HG02798 (cell line): ENCODE results near the gene XYLT1.
"Not testable (repeated sequence)": the region's sequence is repeated elsewhere in the genome, so short reads cannot be mapped to it uniquely, and the experiment has no call there.

ENCODE experiments used
- ATAC-seq: cut with Tn5 transposase; IDR thresholded peaks from one replicate; pipeline ENCODE4 v1.9.1; 2021; ENCODE audit warnings: mild to moderate bottlenecking; ENCODE audit not compliant: unreplicated experiment, poor library complexity

Gene XYLT1

DNA sequence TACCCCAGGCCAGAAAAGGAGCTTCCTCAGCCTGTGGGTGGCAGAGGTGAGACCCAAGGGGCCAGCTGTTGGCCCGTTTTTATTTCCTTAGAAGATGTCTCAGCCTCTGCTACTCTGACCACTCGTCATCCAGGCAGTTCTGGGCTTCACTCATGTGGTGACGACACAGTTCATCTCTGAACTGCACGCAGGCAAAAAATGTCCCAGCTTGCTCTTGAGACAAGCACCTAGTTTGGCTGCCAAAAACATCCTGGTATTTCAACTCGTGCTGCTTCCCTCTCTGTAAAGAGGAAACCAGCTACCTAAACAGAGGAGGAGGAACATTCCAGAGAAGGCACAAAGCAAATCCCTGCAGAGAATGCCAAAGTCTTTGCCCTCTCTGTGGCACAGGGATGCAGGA, 125.7 kb downstream of the XYLT1 start:
- no peak for ATAC-seq

DNA sequence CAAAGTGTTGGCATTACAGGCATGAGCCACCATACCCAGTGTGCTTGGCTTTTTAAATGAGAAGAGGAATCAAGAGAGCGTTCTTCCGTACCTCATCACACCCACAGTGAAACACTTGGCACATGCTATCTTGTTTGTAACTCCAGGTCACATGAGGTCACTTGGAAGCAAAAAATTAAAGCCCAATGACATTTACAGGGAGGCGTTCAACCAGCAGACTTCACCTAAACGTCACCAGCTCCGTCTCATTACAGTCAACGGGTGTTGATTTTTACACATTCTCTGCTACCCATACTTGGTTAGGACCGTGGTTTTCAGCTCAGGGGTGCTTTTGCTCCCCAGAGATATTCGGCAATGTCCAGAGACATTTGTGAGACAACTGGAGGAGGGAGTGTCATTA, 127.0 kb downstream of the XYLT1 start:
- ATAC-seq = no peak

DNA sequence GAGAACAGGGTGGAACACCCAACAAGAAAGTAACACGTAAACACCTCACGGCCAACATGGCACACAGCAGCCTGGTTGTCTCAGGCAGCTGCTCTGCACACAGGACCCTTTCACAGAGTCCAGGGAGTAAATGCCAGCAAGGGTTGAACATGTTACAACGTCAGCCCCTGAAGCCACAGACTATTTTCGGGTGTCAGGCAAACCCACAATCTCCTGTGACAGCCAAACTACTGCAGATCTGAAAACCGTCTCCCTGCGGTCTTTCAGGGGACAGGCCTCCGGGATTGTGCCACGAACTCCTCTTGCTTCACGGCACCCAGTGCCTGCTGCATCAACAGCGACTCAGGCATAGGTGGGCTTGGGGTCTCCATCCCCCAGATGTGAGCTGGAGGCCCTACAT, 127.7 kb downstream of the XYLT1 start:
- no peak for ATAC-seq

DNA sequence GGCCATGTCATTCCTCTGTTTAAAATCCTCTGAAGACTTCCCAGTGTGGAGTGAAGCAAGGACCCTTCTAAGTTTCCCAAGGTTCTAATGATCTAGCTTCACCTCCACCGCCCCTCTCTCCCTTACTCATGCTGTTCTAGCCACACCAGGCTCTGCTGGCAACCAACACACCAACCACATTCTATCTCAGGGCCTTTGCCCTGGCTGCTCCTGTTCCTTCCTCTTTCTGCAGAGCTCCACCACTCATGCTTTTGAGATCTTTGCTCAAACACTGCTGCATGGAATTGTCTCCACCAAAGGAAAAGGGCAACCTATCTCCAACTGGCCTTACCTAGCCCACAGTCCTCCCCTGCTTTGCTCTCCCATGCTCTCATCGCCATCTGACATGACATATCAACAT, 128.7 kb downstream of the XYLT1 start:
- no peak for ATAC-seq

DNA sequence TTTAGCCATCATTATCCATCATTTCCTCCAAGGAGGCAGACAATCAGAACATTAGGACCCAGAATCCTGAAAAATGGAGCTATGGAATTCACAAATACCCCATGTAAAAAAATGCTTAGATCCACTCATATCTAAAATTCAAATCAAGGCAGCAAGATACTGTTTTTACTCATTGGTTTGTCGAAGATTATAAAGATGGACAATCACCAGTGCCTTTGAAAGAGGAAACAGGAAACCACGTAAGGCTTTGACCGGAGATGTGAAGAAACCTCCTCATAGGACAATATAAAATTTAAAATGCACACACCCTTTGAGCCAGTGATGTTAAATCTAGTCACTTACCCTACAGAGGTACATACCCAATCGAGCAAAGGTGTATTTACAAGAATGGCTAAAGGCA, 130.0 kb downstream of the XYLT1 start:
- ATAC-seq = no peak

DNA sequence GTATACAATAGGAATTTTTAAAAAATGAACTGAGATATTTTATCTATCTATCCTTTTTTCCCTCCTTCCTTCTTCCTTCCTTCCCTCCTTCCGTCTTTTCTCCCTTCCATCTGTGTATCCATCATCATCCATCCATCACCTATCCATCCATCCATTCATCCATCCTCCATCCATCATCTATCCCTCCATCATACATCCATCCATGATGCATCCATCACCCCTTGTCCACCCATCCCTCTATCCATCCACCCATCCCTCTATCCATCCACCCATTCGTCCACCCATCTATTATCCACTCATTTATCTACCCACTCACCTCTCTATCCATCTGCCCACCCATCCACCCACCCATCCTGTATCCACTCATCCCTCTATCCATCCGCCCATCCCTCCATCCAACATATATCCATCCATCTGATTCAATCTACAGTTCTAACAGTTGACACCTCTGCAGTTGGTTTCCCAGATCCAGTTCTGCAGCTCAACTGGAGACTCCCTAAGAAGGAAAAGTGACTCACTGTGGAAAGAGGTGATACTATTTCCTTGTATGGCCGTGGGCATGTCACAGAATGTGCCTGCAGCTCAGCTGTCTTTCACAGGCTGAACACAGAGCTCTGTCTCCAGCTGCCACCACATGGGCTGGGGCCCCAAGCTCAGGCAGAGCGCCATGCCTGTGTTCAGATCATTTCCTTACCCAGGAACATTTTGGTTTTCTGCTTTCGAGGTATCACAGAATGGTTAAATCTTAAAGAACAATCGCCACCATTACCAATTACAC, 130.8 kb downstream of the XYLT1 start:
- no peak for ATAC-seq

DNA sequence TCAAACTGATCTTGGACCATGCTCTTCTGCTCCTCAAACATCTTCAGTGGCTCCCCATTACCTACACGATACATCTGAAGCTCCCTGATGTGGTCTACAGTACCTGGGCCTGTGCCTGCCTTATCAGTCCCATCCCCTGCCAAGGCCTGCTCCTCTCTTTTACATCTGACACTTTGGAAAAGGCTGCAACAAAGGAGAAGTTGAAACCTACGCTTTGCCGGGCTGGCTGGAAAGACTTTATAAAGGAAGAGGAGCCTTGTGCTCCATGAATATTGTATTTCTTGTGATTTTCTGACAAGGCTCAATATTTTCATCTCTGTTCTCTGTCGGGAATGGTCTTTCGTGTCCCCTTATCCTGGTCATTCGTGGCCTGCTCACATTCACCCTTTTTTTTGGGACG, 132.5 kb downstream of the XYLT1 start:
- no peak for ATAC-seq

DNA sequence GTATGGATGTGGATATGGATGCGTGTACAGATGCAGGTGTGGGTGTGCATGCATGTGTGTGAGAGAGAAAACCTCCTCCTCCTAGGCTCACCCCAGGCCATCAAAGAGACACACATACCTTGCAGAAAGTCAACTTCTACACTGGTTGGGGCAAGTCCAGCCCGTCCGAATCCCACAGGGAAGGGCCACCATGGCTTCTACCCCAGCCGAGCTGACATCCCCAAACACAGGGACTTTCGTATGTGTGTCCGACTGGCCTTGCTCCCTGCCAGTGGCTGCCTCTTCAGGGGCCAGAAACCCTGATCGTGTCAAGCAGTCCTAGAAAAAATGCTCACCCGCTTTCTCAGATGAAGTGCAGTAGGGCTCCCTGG, 134.2 kb downstream of the XYLT1 start:
- ATAC-seq = no peak

DNA sequence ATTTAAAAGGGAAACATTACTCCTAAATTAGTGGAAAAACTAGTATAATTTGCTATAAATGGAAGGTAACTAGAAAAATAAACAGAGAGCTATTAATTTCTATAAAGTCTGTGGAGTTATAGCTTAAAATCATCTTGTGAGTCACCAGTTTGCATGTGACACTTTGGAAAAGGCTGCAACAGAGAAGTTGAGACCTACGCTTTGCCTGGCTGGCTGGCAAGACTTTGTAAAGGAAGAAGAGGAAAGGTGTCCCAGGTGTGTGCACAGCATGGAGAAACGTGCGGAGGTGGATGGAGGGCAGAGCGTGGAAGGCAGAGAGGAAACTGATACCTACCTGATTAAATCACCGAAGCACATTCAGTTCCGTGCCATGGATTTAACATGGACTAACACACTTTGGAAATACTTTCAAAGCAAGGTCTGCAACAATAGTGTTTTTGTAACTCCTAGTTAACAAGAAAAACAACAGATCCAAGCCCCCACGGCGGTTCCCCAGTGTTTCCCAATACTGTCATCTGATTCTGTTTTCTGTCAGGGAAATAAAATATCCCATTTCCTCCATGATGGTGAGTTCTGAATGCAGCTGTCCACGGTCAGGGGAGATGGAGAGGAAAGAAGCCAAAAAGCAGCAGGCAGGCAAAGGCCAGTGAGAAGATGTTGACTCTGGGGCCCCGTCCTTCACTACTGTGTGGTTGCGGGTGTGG, 134.8 kb downstream of the XYLT1 start:
- no peak for ATAC-seq

DNA sequence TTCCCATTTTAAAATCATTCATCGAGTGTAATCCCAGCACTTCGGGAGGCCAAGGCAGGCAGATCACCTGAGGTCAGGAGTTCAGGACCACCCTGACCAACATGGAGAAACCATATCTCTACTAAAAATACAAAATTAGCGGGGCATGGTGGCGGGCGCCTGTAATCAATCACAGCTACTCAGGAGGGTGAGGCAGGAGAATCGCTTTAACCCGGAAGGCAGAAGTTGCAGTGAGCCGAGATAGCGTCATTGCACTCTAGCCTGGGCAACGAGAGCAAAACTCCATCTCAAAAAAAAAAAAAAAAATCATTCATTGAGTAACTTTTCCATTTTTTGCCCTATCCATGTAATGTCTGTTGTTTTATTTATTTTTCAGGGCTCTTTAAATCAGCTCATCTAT, 135.4 kb downstream of the XYLT1 start:
- ATAC-seq = not testable (repeated sequence)

DNA sequence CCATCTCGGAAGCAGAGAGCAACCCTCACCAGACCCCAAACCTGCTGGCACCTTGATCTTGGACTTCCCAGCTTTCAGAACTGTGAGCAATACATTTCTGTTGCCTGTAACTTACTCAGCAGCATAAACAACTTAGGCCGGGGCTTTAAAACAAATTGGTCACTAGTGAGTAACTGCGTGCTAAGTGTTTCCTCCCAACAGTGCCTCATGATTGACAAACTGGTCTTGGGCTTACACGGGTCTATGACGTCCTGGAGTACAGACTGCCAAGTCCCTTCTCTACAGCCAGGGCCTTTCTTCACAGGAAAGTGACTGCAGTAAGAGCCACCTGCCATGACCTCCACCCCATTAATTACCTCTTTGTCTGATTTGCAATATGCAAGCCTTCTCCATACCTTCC, 136.7 kb downstream of the XYLT1 start:
- no peak for ATAC-seq

DNA sequence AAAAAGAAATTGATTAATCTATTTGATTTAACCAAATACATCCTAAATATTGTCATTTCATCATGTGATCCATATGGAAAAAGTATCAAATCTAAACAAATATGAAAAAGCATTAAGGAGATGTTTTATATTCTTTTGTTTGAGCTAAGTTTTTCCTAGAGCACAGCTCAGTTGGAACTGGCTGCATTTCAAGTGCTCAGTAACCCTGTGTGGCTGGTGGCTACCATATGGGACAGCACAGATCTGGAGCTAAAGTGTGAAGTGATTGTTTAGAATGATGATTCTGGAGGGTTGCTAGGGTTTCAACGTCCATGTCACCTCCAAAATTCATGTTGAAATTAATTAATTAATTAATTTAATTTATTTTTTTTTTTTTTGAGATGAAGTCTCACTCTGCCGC, 137.5 kb downstream of the XYLT1 start:
- no peak for ATAC-seq

DNA sequence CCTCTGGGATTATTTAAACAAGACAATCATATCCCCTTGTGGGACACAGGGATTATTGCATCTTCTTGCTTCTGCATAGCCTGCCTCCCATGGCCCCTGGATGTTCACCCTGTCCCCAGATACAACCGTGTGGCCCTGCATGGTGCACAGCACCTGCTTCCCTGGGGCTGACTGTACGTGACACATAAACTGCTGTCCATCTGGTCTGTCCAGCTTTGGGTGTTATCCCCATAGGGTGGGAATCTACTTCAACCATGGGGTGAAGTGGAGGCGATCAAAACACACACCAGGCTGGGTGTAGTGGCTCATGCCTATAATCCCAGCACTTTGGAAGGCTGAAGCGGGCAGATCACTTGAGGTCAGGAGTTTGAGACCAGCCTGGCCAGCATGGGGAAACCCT, 138.8 kb downstream of the XYLT1 start:
- ATAC-seq = no peak

DNA sequence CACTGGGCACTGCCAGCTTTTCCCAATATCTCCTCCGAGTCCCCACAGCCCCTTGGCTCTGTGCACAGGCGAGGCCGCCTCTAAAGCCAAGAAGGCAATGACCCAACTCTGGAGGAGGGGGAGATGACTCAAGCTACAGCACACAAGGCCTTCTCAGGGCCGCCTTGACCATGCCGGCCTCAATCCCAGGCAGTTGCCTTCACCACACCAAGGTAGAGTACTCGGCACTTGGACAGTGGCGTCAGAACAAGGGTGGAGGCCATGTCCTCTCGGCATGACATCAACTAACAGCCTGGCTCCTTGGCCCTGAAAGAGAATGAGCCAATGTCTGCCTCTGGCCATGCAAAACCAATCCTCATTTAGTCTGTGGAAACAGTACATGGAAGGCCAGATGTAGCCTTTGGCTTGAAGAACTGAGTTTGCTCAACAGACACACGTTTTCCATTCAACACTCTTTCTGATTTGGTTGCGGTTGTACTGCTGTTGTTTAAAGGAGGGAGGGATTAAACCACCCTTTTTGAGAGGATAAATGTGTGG, 139.6 kb downstream of the XYLT1 start:
- ATAC-seq = no peak

DNA sequence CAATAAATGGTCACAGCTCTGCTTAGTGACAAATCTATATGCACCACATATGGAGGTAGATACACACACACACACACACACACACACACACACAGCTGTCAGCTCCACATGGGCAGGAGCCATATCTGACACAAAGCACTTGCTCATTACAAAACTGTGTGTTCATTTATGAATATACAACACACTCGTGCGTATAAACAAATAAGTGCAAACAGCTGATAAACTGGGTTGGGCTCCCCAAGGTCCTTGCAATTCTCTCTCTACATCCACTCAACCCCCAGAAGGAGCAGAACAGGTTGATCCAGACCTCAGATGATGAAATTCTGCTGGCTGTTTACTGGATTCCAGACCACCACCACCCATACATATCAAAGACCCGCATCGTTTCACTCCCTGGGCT, 140.7 kb downstream of the XYLT1 start:
- ATAC-seq = no peak

DNA sequence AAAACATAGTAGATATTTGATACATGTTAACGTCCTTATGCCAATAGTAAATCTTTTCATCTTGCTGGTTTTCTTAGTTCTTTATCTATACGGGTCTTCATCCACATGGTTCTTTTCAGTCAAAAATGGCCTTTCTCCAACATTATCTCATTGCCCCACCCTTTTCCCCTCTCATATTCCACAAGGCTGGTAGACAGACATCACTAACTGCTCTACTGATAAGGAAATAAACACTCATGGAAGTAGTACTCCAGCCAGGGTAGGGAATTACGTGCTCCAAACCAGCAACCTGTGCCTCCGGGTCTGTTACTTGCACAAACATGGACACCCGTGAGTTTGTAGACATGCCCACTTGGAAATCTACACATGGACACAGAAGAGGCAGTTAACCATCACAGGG, 141.4 kb downstream of the XYLT1 start:
- no peak for ATAC-seq

DNA sequence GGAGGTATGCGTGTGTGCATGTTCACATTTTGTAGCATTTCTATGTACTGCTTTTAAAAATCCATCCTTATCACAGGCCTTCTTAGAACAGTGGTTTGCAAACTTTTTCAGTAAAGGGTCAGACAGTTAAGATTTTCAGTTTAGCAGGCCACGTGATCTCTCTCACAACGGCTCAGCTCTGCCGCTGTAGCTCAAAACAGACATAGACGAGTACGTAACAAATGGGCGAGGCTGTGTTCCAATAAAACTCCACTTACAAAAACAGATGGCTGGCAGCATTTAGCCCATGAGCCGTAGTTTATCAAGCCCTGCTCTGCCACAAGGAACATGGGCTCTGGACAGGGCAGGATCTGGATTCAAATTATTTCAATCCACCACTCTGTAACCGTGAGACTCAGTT, 141.8 kb downstream of the XYLT1 start:
- no peak for ATAC-seq

DNA sequence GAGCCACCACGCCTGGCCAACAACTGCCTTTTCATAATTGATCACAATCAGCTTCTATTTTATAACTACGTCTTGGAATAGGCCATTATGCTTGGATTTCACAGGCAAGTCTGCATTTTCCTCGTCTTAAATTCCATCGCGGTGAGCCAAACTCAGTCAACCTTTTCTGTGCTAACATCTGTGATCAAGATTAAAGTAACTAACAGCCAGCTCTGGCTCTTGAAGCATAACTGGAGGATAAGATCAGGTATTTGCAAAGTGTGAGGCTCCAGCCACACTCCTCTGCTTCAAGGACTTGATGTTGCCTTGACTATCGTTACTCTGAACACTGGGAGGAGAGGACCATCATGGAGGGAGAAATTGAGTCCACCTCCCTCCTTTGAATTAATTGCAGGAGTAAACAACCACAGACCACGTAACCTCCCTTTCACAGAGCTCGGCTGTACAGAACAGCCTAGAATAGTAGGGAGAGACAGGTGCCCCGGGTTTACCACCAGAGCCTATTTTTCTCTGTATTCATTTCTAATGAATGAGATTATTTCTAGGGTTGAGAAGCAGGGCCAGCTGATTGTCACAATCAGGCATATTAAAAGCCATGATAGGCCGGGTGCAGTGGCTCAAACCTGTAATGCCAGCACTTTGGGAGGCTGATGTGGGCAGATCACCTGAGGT, 143.0 kb downstream of the XYLT1 start:
- ATAC-seq = no peak

DNA sequence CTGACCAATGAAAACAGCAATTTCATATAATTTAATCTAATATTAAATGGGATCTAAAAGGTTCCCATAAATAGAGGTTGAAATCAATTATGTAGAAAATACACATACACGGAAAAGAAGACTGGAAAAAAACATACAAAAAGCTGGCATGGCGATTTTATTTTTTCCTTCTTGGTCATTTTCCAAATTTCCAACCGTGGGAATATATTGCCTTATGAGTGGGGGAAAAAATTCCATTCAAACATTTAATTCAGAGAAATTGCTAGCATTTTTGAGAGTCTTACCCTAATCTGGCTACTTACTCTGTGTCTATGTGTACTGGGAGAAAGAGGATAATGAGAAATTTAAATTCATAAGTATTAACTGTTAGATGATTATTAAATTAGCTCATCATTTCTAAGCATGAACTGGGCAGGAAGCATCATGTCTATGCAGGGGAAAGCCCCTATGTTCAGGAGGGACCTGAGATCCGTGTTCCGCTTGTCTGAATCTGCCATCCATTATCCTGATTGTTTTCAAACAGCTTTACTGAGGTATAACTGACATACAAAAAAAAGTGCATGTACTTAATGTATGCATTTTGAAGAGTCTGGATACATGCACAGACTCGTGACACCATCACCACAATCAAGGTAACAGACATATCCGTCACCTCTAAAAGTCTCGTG, 145.2 kb downstream of the XYLT1 start:
- no peak for ATAC-seq

DNA sequence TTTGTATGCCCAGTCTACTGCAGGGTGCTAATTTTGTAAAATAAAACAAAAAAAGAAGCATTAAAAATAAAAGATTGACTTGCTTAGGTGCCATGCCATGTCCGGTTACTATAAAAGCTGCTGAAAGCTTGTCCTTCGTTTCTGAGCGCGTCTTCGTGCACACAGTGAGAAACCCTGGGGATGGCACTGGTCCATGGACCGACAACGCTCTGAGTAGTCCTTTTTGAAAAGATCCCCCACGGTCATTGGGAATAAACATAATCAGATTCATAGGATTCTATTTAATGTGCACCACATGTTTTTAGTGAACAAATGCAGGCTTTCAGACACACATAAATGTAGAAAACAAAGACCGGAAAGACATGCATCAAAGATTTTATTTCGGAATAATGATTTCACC, 146.3 kb downstream of the XYLT1 start:
- no peak for ATAC-seq

DNA sequence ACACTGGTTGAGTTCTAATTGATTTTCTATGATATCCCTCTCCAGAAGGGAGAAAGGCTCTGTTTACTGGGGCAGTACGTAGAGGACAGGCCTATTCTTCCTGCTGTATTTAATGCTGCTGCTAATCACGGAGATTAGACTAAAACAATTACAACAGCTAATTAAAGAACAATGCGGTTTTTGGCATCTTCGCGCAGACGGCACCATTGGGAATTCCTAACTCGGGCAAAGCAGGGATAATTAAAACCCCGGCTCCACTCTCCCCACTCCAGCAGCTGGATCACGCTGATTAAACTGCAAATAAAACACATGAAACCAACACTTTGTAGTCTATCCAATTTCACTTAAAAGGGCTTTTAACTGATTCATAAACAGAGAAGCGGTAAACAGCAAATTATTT, 147.6 kb downstream of the XYLT1 start:
- ATAC-seq = no peak
